Calu3 (cell line): ENCODE results near the gene SCLY. TPM values are rescaled to one million over a fixed set of nuclear protein-coding genes. Genes with fewer than 3 reads are reported as not detected.

ENCODE experiments used
- BruUV-seq: library from RNA; stranded (reverse); fragments of 400-500 nt; replicated peaks from 2 replicates; lab custom pipeline; 2021; lab: Mats Ljungman, UMichigan
- CTCF ChIA-PET: fragments of 300-600 bp; sonication (Branson Sonifier 250); formaldehyde crosslinking; loops from one replicate; lab custom pipeline; 2022; ENCODE audit warnings: antibody characterized with exemption; lab: Charles Lee
- DNase-seq: peaks from one replicate; pipeline ENCODE4 v3.0.0; 2022
- H3K27ac Mint-ChIP-seq: one replicate; pipeline ENCODE4 v1.8.0; 2022; ENCODE audit warnings: mixed read lengths; ENCODE audit not compliant: unreplicated experiment
- H3K27me3 Mint-ChIP-seq: one replicate; pipeline ENCODE4 v1.8.0; 2022; ENCODE audit warnings: mixed read lengths; ENCODE audit not compliant: unreplicated experiment
- H3K36me3 Mint-ChIP-seq: one replicate; pipeline ENCODE4 v1.8.0; 2022; ENCODE audit warnings: mild to moderate bottlenecking, moderate library complexity, mixed read lengths; ENCODE audit not compliant: insufficient read depth, unreplicated experiment
- H3K4me1 Mint-ChIP-seq: one replicate; pipeline ENCODE4 v1.8.0; 2022; ENCODE audit warnings: mild to moderate bottlenecking, low read depth, mixed read lengths; ENCODE audit not compliant: unreplicated experiment
- H3K4me3 Mint-ChIP-seq: one replicate; pipeline ENCODE4 v1.8.0; 2022; ENCODE audit warnings: mild to moderate bottlenecking, low read depth, moderate library complexity, mixed read lengths; ENCODE audit not compliant: unreplicated experiment
- H3K9me3 Mint-ChIP-seq: one replicate; pipeline ENCODE4 v1.8.0; 2022; ENCODE audit warnings: low read depth, mixed read lengths; ENCODE audit not compliant: unreplicated experiment
- intact Hi-C: fragments of 100-400 bp; cut with micrococcal nuclease; formaldehyde crosslinking; loops from one replicate; pipeline ENCODE4 v1.10.0; 2022; ENCODE audit not compliant: unreplicated experiment
- total RNA-seq: library from RNA; stranded (reverse); gene quantifications from 2 replicates; pipeline ENCODE4 v1.2.3, GENCODE V29; 2022
- TF ChIP-seq, protein P1 (sequence below): fragments of 200-600 bp; IDR thresholded peaks from one replicate; pipeline ENCODE4 v1.8.0; 2022; ENCODE audit warnings: antibody characterized with exemption; ENCODE audit not compliant: unreplicated experiment

SCLY gene
- total RNA-seq, 1 experiment from 2014 or later: 37.5 TPM

DNA sequence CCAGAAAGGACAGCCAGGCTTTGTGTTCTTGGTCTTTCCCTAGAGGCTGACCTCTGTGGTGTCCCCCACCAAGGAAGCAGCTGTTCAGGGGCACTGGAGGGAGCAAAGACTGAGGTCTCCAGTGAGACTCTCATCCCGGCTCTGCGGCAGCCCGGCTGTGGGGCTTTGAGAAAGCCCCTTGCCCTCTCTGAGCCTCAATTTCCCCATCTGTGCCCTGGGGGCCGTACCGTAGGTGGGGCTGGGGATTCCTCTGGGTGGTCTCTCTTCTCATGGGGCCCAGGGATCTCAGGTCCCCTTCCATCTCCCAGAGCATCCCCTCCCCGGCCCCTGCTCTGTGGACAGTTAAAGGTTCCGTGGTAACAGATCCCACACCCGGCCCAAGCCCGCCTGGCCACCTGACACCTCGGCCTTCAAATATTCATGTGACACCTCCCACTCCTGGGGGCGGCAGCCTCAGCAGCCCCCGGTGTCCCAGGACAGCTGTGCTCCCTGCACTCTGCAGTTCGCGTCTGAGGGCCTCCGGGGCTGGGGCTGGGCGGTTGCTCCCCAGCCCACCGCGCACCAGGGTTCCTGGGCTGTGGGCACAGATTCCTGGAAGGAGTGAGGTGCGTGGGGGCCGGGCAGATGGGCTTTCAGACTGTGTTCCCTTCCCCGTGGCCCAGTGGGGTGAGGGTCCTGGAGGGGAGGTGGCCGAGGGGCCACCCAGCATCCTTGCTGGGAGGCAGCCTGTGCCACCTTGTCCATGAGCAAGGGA is 62.6 kb downstream of the SCLY start:
- DNase-seq: no peak
- Mint-ChIP-seq H3K36me3 (no peaks in the 10 kb centered on the region), H3K9me3 (no peaks in the 10 kb centered on the region), H3K4me1 (no peaks in the 10 kb centered on the region), H3K27me3 (peaks cover 19% of the 10 kb centered on the region), H3K4me3 (no peak overlapping the region), H3K27ac (no peak overlapping the region)
- TF ChIP-seq, protein P1, sequence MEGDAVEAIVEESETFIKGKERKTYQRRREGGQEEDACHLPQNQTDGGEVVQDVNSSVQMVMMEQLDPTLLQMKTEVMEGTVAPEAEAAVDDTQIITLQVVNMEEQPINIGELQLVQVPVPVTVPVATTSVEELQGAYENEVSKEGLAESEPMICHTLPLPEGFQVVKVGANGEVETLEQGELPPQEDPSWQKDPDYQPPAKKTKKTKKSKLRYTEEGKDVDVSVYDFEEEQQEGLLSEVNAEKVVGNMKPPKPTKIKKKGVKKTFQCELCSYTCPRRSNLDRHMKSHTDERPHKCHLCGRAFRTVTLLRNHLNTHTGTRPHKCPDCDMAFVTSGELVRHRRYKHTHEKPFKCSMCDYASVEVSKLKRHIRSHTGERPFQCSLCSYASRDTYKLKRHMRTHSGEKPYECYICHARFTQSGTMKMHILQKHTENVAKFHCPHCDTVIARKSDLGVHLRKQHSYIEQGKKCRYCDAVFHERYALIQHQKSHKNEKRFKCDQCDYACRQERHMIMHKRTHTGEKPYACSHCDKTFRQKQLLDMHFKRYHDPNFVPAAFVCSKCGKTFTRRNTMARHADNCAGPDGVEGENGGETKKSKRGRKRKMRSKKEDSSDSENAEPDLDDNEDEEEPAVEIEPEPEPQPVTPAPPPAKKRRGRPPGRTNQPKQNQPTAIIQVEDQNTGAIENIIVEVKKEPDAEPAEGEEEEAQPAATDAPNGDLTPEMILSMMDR: no peak
- no TSS peak for BruUV-seq
- intact Hi-C loops: no loop called here
- CTCF ChIA-PET: no interaction called here

DNA sequence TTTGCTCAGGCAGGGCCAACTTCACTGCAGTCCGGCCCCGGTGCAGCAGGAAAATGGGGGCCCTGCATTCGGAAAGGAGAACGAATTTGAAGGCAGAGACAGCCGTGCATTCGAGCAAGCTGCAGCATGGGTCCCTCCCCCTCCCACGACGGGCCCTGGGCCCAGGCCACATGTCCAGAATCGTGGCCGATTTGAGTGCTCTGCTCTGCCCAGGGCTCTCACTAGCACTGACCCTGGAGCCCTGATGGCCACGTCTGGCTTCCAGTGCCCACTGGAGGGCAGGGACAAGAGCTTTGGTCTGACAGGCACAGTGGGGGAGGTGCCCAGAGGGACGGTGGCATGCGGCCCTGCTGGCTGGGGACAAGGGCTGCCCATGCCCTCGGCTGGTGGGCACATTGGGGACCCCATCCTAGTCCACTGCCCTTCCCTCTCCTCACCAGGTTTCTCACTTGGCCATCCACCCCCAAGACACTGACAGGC is 63.2 kb downstream of the SCLY start:
- intact Hi-C loops: no loop called here
- no peaks in the 10 kb centered on the region for H3K4me1 Mint-ChIP-seq
- no peak overlapping the region for H3K27ac Mint-ChIP-seq
- no peaks in the 10 kb centered on the region for H3K9me3 Mint-ChIP-seq
- TF ChIP-seq, protein P1: no peak
- no peak overlapping the region for H3K4me3 Mint-ChIP-seq
- DNase-seq: no peak
- BruUV-seq: no TSS peak
- H3K36me3 Mint-ChIP-seq: no peaks in the 10 kb centered on the region
- CTCF ChIA-PET: no interaction called here
- H3K27me3 Mint-ChIP-seq: peaks cover 13% of the 10 kb centered on the region

DNA sequence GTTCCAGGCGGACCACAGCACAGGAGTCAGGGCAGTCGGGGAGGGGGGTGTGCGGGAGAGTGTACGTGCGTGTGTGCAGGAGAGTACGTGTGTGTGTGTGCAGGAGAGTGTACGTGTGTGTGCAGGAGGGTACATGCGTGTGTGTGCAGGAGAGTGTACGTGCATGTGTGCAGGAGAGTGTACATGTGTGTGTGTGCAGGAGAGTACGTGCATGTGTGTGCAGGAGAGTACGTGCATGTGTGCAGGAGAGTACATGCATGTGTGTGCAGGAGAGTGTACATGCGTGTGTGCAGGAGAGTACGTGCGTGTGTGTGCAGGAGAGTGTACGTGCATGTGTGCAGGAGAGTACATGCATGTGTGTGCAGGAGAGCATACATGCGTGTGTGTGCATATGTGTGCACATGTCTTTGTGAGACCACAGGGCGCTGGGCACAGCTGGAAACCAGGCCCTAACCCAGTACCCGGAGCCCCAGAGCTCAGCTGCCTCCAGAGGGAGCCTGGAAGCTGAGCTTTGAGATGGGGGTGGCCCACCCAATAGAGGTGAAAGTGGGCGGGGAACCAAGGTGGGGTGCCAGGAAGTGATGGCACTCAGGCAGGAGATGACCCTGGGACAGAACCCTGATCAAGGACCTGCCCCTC is 63.8 kb downstream of the SCLY start:
- H3K9me3 Mint-ChIP-seq: no peaks in the 10 kb centered on the region
- no peak overlapping the region for H3K27ac Mint-ChIP-seq
- peaks cover 7% of the 10 kb centered on the region for H3K27me3 Mint-ChIP-seq
- DNase-seq: no peak
- no TSS peak for BruUV-seq
- no peaks in the 10 kb centered on the region for H3K36me3 Mint-ChIP-seq
- H3K4me1 Mint-ChIP-seq: no peaks in the 10 kb centered on the region
- intact Hi-C loops: no loop called here
- CTCF ChIA-PET: no interaction called here
- TF ChIP-seq, protein P1: no peak
- H3K4me3 Mint-ChIP-seq: no peak overlapping the region

DNA sequence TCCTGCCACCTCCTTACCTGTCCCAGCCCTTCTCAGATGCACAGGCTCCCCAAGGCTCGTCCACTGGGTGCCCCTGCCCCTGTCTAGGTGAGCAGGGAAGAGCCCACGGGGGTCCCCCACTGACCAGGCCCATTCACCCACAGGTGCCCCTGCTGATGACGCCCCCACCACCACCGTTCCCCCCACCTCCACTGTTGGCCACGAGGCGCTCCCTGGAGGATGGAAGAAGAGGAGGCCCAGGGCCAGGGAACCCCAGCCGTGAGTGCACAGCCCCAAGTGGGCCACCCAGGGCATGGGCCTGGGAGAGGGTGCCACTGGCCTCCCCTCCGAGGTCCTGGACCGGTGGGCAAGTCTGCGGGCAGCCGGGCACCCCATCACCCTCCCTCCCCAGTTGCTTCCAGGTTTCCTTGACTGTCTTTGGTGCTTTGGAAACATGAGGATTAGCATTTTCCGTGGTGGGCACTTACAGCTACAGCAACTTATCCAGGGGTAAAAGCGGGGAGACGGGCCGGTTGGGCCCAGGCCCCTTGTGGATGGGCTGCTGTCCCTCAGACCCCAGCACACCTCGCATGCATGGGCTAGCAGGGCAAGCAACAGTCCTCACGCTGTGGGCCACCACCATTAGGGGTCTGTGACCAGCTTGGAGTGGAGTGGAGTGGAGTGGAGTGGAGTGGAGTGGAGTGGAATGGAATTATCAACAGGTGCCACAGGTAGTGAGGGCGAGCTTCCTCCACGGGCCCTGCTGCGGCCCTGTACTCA is 64.5 kb downstream of the SCLY start:
- H3K4me1 Mint-ChIP-seq: no peaks in the 10 kb centered on the region
- no peaks in the 10 kb centered on the region for H3K36me3 Mint-ChIP-seq
- no peaks in the 10 kb centered on the region for H3K27me3 Mint-ChIP-seq
- BruUV-seq: no TSS peak
- no peaks in the 10 kb centered on the region for H3K9me3 Mint-ChIP-seq
- no peak overlapping the region for H3K27ac Mint-ChIP-seq
- no peak for DNase-seq
- TF ChIP-seq, protein P1: no peak
- intact Hi-C loops: no loop called here
- no peak overlapping the region for H3K4me3 Mint-ChIP-seq
- CTCF ChIA-PET: no interaction called here
